NCI-H1417 treated with DMSO at 0.1 percent for 48 hours (cell line): ENCODE data around the gene DYNC1I2.
"Not testable (repeated sequence)": the region's sequence is repeated elsewhere in the genome, so short reads cannot be mapped to it uniquely, and the experiment has no call there.

Experiments
- DNase-seq: peaks from one replicate; lab custom pipeline; 2025; lab: John Stamatoyannopoulos, UW

DYNC1I2 gene

DNA sequence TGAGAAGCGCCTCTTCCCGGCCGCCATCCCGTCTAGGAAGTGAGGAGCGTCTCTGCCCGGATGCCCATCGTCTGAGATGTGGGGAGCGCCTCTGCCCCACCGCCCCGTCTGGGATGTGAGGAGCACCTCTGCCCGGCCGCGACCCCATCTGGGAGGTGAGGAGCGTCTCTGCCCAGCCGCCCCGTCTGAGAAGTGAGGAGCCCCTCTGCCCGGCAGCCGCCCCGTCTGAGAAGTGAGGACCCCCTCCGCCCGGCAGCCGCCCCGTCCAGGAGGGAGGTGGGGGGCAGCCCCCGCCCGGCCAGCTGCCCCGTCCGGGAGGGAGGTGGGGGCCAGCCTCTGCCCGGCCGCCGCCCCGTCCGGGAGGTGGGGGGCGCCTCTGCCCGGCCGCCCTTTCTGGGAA, 87.3 kb downstream of the DYNC1I2 start:
- DNase-seq = not testable (repeated sequence)

DNA sequence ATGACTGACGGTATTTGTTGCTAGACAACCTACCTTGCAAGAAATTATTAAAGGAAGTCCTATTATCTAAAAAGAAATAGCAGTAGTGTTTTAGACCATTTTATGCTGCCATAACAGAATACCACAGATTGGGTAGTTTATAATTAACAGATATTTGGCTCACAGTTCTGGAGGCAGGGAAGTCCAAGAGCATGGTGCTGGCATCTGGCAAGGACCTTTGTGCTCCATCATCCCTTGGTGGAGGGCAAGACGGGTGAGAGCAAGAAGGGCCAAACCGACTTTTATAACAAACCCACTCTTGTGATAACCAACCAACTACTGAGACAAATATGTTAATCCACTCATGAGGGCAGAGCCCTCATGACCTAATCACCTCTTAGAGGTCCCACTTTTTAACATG, 91.2 kb downstream of the DYNC1I2 start:
- no peak for DNase-seq

DNA sequence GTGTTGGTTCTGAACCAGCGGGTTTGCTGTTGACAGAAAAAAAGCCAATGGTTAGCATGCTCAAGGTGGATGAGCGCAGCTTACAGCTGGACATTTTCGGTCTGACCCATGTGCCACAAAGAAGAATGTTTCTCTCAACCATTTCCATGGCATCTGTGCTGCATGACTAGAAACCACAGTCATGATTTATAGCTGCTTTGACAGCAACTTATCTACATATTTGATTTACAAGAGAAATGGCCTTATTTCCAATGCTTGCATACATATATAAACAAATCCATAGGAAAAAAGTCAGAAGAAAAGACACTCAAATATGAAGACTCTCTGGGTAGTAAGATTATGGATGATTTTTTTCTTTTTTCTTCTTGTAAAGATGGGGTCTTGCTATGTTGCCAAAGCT, 98.2 kb downstream of the DYNC1I2 start:
- no peak for DNase-seq

DNA sequence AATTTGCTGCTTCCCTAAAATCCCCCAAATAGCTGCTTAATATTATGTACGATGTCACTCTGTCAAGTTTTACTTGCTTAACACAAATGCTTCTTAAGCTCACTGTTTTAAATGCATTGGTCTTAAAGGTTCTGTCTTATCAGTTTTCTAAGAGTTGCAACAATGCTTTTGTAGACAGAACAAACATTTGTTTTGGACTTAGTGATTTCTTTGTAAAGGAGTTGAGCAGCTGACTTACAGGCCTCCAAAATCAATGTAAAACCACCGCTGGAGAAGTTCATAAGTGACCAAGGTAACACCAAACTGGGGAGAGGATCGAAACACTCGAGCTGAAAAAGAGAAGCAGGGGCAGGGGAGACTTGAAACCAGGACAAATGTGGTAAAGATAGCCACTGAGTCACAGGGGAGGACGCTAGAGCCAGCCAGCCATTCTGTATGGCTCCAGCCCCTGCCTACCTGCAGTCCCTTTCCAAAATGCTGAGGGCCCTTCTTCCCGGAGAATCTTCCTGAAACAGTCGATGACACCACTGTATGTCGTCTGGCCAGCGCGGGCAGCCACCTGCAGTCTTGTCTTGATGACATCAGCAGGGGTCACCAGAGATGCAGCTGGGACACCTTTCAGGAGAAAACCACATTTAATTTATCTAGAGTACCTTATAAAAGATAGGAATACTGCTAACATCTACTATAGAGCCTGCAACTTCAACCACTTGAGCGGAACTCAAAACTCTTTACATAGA, 100.2 kb downstream of the DYNC1I2 start:
- DNase-seq = no peak

DNA sequence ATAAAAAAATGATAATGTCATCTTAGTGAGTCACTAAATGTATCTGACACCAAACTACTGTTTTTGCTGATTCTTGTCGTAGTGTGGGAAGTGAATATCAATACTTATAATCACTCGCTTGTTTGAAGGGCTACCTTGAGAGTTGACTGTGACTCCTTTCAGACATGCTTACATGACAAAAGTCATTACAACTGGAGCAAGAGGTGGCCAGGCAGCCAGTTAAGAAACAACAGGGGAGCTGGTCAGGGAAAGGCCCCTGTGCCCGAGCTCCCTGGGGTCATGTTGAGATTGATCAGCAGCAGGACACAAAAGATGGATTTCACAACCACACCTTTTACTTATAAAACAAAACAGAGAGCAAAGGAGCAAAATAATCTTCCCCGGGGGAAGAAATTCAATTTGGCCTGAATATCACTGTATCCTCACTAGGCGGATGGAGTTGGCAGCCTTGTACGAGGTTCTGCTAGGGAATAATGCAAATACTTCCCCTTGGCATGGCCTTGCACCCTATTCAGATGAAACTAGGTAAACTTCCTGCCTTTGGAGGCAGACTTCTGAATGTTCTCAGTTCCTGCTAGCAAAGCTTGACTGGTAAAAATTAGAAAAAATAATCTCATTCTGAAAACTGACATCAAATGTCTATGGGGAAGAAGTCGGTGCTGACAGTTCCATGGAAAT, 101.2 kb downstream of the DYNC1I2 start:
- no peak for DNase-seq

DNA sequence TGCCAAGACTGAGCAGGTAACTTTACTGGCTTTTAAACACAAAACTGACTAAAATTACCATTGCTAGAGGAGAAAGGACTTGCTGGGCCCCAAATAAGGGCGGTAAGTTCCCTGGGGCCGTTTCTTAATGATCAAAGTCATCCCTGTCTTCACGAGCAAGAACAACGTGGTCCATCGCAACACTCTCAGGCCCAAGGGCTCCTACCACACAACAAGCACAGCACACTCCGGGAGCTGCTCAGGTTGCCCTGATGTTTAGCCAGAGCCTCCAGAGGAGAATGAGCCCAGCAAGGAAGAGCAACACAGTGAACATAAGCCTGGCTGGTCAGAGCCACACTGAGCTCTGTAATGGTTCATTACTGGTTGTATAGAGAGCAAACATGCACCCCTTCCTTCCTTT, 102.7 kb downstream of the DYNC1I2 start:
- DNase-seq = no peak

DNA sequence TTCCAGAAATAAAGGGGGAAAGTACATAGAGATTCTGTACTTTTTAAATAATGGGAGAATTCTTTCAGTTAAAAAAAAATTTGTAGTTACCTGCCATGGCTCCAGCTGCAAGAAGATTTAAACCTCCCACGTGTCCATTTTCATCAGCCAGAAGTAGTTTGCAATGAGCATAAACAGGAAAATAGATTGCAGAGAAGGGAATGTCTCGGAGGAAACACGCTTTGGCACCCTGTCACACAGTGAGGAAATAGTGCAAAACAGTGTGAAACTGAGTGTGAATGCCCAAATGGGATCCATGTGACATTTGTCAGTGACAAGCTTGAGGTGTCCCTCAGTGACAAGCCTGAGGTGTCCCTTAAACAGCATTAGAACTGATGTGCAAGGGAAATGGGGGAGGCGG, 104.1 kb downstream of the DYNC1I2 start:
- DNase-seq = no peak

DNA sequence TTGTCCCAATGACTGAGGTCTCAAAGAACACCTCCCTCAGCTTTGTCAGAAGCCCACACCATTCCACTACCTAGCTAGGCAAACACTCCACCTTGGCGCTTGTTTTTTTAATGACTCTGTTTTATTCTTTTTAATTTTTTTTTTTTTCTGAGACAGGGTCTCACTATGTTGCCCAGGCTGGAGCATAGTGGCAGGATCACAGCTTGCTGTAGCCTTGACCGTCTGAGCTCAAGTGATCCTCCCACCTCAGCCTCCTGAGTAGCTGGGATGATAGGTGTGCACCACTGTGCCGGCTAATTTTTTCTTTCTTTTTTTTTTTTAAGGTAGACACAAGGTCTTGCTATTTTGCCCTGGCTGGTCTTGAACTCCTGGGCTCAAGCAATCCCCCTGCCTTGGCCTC, 104.9 kb downstream of the DYNC1I2 start:
- no peak for DNase-seq

DNA sequence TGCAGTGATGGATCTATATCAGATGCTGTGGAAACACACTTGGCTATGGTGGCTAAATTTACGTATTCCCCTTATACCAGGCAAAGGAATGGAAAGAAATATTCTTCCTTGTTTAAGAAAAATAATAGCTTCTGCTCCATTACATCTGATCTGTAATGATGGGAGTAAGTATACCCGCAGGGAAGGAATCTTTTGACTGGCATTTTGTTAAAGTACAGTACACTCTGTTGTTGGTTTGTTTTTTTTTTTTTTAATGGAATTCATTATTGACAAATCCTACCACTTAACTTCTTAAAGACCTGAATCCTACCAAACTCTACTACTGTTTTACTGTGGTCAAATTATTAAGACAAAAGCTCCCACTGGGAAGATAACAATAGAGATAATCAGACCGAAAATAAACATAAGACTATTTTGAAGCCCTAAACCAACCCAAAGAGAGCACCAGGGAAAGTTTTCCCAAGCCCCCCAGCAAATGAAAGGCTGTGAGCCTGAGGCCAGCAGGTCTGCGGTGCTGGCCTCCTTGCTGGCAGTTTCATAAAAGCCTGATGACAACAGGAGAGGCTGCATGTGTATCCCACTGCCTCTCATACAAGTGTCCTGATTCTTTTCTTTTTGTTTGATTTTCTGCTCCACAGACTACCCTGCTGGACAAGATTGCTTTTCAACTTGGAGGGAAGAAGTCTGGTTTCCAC, 105.8 kb downstream of the DYNC1I2 start:
- no peak for DNase-seq

DNA sequence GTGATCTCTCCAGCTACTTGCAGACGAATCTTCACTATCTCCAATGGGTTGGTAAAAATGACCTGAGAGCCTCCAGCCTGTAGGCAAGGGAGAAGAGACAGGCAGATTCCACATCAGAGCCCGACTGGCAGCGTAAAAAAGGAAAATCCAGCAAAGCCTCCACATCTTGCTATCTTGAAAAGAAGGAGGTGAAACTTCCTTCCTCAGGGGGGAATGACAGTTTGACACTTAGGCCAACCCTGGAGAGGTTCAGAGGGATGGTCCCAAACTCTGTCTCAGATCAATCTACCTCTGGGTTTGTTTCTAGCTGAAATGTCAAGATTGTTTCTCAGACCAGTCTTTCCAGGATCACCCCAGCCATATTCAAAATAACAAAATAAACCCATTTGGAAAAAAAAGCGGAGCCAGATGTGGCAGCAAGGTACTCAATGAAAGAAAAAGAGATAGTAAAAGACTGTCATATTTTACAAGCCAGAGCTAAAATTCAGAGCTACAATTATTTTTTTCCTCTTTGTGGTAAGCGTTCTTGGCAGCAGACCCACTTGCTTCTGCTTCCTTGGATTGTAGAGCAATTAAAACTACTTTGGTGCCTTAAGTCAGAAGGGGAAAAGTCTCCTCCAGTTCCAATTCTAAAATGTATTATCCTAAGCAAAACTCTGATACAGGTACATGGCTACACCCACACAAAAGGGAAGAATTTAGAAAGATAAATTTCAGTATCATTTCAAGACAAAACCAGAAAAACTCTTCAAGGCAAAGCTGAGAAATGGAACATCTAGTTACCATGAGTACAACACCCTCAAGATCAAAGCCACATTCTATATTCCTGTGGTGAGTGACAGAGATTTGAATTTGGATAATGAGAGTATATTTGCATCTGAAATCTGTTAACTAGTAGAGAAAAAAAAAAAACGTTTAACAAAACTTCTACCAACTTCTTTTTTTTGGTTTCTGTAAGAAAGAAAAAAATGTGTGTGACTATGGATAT, 106.7 kb downstream of the DYNC1I2 start:
- DNase-seq = no peak

DNA sequence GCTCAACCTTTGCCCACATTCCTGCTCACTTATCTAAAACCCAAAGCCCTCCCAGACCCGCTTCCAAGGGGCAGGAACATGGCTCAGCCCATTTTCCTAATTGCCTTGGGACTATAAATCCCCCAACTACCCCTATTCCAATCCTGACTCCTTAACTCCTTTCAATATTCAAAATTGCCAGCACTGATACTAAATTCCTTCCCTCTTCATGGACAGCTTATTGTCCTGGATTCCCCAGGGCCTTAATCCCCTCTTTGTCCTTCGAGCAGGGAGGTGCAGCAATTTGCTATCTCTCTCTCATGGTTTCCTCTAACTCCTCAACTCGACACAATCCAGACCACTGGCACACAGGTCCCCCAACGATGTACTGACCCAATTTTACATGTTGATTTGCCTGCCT, 107.6 kb downstream of the DYNC1I2 start:
- no peak for DNase-seq
